ENCODE measurements around the gene ARHGAP44.

ARHGAP44 gene

DNA sequence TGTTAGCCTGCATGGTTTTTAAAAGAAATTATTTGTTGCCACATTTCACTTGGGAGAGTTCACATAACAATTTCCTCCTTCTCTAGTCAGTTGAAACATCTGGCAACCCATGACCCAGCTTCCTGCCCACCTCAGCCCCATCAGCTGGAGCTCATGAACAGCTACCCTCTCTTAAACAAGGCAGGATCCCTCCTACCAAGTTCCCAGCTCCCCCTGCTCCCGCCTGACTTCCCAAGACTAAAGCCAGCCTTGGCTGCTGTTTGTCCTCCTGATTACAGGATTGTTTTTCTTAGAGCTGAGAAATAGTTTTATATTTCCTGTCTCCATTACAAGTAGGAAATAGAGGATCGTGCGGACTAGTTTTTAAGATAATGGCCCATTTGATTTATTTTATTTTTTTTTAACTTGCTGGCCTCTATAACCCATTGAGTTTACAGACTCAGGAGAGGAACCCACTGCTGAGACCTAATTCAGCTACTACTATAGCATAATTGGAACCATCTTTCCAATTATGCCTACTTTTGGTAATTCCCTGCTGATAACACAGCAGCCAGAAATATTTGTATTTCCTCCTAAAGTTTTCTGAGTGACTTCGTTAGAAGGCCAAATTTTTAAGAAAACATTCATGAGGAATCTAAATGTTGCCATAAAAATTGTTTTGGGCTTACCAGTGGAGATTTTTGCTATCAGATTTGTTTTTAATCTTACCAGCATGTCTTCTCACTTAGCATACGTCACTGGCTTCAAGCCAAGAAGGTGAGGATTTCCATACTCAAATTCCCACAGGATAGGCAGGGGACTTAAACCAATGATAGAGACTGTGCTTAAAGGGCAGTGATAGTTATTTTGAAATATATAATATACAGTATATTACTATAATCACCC, 138.5 kb downstream of the ARHGAP44 start (continued):
- TF ChIP-seq, protein P1, sequence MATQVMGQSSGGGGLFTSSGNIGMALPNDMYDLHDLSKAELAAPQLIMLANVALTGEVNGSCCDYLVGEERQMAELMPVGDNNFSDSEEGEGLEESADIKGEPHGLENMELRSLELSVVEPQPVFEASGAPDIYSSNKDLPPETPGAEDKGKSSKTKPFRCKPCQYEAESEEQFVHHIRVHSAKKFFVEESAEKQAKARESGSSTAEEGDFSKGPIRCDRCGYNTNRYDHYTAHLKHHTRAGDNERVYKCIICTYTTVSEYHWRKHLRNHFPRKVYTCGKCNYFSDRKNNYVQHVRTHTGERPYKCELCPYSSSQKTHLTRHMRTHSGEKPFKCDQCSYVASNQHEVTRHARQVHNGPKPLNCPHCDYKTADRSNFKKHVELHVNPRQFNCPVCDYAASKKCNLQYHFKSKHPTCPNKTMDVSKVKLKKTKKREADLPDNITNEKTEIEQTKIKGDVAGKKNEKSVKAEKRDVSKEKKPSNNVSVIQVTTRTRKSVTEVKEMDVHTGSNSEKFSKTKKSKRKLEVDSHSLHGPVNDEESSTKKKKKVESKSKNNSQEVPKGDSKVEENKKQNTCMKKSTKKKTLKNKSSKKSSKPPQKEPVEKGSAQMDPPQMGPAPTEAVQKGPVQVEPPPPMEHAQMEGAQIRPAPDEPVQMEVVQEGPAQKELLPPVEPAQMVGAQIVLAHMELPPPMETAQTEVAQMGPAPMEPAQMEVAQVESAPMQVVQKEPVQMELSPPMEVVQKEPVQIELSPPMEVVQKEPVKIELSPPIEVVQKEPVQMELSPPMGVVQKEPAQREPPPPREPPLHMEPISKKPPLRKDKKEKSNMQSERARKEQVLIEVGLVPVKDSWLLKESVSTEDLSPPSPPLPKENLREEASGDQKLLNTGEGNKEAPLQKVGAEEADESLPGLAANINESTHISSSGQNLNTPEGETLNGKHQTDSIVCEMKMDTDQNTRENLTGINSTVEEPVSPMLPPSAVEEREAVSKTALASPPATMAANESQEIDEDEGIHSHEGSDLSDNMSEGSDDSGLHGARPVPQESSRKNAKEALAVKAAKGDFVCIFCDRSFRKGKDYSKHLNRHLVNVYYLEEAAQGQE (tag by site-specific recombination; IDR thresholded peaks at IDR 0.05), result no peak
- TF ChIP-seq FEZF1 (tag by site-specific recombination; IDR thresholded peaks at IDR 0.05) (peak; percentile 48; the same call in 1 of the 2 replicates), ZNF664 (tag by site-specific recombination; IDR thresholded peaks at IDR 0.05) (peak; percentile 94), ZEB2 (tag by site-specific recombination; IDR thresholded peaks at IDR 0.05) (no peak), ZSCAN30 (tag by site-specific recombination; IDR thresholded peaks at IDR 0.05) (0 out of 2 replicates have a peak, but pooled peaks have one; percentile 15), MZF1 (tag by site-specific recombination; IDR thresholded peaks at IDR 0.05; ENCODE audit: borderline replicate concordance) (peak; percentile 79; the same call in 1 of the 2 replicates), ZIC2 (tag by site-specific recombination; IDR thresholded peaks at IDR 0.05) (peak; percentile 33), GLIS1 (tag by site-specific recombination; IDR thresholded peaks at IDR 0.05) (peak; percentile 22; the same call in 1 of the 2 replicates), ZNF354C (tag by site-specific recombination; IDR thresholded peaks at IDR 0.05; ENCODE audit: borderline replicate concordance, low read depth) (no peak), KLF16 (tag by site-specific recombination; IDR thresholded peaks at IDR 0.05) (no peak), OSR2 (tag by site-specific recombination; IDR thresholded peaks at IDR 0.05) (peak; percentile 76)
- TF ChIP-seq, protein P2, sequence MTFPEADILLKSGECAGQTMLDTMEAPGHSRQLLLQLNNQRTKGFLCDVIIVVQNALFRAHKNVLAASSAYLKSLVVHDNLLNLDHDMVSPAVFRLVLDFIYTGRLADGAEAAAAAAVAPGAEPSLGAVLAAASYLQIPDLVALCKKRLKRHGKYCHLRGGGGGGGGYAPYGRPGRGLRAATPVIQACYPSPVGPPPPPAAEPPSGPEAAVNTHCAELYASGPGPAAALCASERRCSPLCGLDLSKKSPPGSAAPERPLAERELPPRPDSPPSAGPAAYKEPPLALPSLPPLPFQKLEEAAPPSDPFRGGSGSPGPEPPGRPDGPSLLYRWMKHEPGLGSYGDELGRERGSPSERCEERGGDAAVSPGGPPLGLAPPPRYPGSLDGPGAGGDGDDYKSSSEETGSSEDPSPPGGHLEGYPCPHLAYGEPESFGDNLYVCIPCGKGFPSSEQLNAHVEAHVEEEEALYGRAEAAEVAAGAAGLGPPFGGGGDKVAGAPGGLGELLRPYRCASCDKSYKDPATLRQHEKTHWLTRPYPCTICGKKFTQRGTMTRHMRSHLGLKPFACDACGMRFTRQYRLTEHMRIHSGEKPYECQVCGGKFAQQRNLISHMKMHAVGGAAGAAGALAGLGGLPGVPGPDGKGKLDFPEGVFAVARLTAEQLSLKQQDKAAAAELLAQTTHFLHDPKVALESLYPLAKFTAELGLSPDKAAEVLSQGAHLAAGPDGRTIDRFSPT (tag by site-specific recombination; IDR thresholded peaks at IDR 0.05), result no peak
- TF ChIP-seq, protein P3, sequence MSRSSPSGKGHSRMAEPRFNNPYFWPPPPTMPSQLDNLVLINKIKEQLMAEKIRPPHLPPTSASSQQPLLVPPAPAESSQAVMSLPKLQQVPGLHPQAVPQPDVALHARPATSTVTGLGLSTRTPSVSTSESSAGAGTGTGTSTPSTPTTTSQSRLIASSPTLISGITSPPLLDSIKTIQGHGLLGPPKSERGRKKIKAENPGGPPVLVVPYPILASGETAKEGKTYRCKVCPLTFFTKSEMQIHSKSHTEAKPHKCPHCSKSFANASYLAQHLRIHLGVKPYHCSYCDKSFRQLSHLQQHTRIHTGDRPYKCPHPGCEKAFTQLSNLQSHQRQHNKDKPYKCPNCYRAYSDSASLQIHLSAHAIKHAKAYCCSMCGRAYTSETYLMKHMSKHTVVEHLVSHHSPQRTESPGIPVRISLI (tag by site-specific recombination; IDR thresholded peaks at IDR 0.05), result no peak

DNA sequence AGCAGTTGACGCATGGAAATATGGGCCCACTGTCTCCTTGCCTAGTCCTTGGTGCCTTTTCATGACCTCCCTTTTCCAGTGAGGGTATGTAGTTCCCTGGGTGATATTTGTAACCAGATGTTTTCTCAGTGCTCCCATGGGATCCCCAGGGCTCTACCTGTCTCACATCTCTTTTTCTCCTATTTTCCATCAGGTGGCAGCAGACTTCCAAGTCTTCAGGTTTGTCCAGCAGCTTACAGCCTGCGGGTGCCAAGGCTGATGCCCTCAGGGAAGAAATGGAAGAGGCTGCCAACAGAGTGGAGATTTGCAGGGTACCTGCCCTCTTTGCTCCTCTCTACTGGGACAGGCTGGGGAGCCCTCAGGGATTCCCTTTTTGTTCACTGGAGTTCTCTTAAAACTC, 139.4 kb downstream of the ARHGAP44 start:
- Histone ChIP-seq H3K27ac (ENCODE audit: extremely low read depth, low read depth, low read length) (no peak overlapping the region), H3K4me1 (ENCODE audit: control insufficient read depth, insufficient read depth, low read length) (peaks cover 17% of the 10 kb centered on the region), H3K4me3 (ENCODE audit: low read depth, low read length) (no peak overlapping the region), H3K36me3 (ENCODE audit: control insufficient read depth in 2 of 2, insufficient read depth in 1 of 2, low read length in 2 of 2) (peaks cover 0 to 10% of the 10 kb centered on the region in 2 experiments), H3K9me3 (ENCODE audit: control insufficient read depth, insufficient read depth, low read depth, low read length) (no peaks in the 10 kb centered on the region; the same call in 1 of the 2 replicates)
- ChIA-PET POLR2A (no interaction called here), CTCF (interaction anchor here (0.6 to 1.5 kb wide), 4 partner anchors 76 to 1474 kb away, joined by 3 to 9 read pairs (median 3); partner anchors contain the start of gene ARHGAP44)
- TF ChIP-seq ZNF768 (tag by site-specific recombination; IDR thresholded peaks at IDR 0.05) (no peak), SP3 (tag by site-specific recombination; IDR thresholded peaks at IDR 0.05) (no peak), ZNF585B (tag by site-specific recombination; IDR thresholded peaks at IDR 0.05) (no peak), ZNF677 (tag by site-specific recombination; IDR thresholded peaks at IDR 0.05) (no peak), ZNF626 (tag by site-specific recombination; IDR thresholded peaks at IDR 0.05) (no peak), FEZF1 (tag by site-specific recombination; IDR thresholded peaks at IDR 0.05) (no peak), GLI4 (tag by site-specific recombination; IDR thresholded peaks at IDR 0.05) (no peak), GLIS1 (tag by site-specific recombination; IDR thresholded peaks at IDR 0.05) (no peak), ZIC2 (tag by site-specific recombination; IDR thresholded peaks at IDR 0.05) (no peak), SETDB1 (IDR thresholded peaks at IDR 0.05; ENCODE audit: insufficient read length, low read length) (no peak), ZNF146 (tag by site-specific recombination; IDR thresholded peaks at IDR 0.05) (no peak)
- TF ChIP-seq, protein P4, sequence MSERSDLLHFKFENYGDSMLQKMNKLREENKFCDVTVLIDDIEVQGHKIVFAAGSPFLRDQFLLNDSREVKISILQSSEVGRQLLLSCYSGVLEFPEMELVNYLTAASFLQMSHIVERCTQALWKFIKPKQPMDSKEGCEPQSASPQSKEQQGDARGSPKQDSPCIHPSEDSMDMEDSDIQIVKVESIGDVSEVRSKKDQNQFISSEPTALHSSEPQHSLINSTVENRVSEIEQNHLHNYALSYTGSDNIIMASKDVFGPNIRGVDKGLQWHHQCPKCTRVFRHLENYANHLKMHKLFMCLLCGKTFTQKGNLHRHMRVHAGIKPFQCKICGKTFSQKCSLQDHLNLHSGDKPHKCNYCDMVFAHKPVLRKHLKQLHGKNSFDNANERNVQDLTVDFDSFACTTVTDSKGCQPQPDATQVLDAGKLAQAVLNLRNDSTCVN (tag by site-specific recombination; optimal IDR thresholded peaks at IDR 0.05), result no peak
- TF ChIP-seq, protein P5, sequence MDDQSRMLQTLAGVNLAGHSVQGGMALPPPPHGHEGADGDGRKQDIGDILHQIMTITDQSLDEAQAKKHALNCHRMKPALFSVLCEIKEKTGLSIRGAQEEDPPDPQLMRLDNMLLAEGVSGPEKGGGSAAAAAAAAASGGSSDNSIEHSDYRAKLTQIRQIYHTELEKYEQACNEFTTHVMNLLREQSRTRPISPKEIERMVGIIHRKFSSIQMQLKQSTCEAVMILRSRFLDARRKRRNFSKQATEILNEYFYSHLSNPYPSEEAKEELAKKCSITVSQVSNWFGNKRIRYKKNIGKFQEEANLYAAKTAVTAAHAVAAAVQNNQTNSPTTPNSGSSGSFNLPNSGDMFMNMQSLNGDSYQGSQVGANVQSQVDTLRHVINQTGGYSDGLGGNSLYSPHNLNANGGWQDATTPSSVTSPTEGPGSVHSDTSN (CRISPR knock-in tag; IDR thresholded peaks at IDR 0.05), result no peak

All from HEK293 (cell line).